WERI-Rb-1 (cell line): Measurements from ENCODE around the gene GALNT18.

Experiments used
- DNase-seq: peaks from one replicate; pipeline ENCODE4 v3.0.0-alpha.2; 2020
- H3K27ac ChIP-seq: fragments of 250-450 bp; sonication (Bioruptor Pico); 2 replicates; pipeline ENCODE4 v1.5.1; 2020; ENCODE audit warnings: mild to moderate bottlenecking, moderate library complexity
- H3K27me3 ChIP-seq: fragments of 250-450 bp; sonication (Bioruptor Pico); 2 replicates; pipeline ENCODE4 v1.5.1; 2021; ENCODE audit warnings: mild to moderate bottlenecking, low read depth, moderate library complexity; ENCODE audit not compliant: insufficient read depth, severe bottlenecking
- H3K36me3 ChIP-seq: fragments of 250-450 bp; sonication (Bioruptor Pico); 2 replicates; pipeline ENCODE4 v1.5.1; 2020; ENCODE audit warnings: mild to moderate bottlenecking, moderate library complexity
- H3K4me3 ChIP-seq: 2 replicates; pipeline ENCODE4 v1.5.1; 2011; ENCODE audit warnings: low read depth, mild to moderate bottlenecking, control low read depth, low read length
- H3K9me3 ChIP-seq: fragments of 250-450 bp; sonication (Bioruptor Pico); 2 replicates; pipeline ENCODE4 v1.5.1; 2021; ENCODE audit warnings: mild to moderate bottlenecking, moderate library complexity; ENCODE audit not compliant: severe bottlenecking
- CTCF ChIP-seq: IDR thresholded peaks from 2 replicates; pipeline ENCODE4 v1.5.1; 2011; ENCODE audit warnings: low read depth, mild to moderate bottlenecking, control low read depth, inconsistent platforms, low read length

GALNT18 gene

GRCh38 chr11:11432621-11433319 is 189.0 kb downstream of the GALNT18 start:
- TF ChIP-seq CTCF = no peak
- H3K4me3 ChIP-seq = no peak overlapping the region
- H3K9me3 ChIP-seq = no peaks in the 10 kb centered on the region
- no peak for DNase-seq
- no peaks in the 10 kb centered on the region for H3K36me3 ChIP-seq
- H3K27me3 ChIP-seq = no peaks in the 10 kb centered on the region
- no peak overlapping the region for H3K27ac ChIP-seq

GRCh38 chr11:11430431-11430830 is 191.4 kb downstream of the GALNT18 start:
- no peak for DNase-seq
- no peaks in the 10 kb centered on the region for H3K9me3 ChIP-seq
- H3K4me3 ChIP-seq = no peak overlapping the region
- no peaks in the 10 kb centered on the region for H3K27me3 ChIP-seq
- TF ChIP-seq CTCF = no peak
- H3K36me3 ChIP-seq = no peaks in the 10 kb centered on the region
- H3K27ac ChIP-seq = no peak overlapping the region

- H3K27me3 ChIP-seq = no peaks in the 10 kb centered on the region
- no peak overlapping the region for H3K4me3 ChIP-seq
- no peak for DNase-seq
- no peak overlapping the region for H3K27ac ChIP-seq
- H3K36me3 ChIP-seq = no peaks in the 10 kb centered on the region
- no peak for TF ChIP-seq CTCF
- H3K9me3 ChIP-seq = no peaks in the 10 kb centered on the region
These were observed 193.1 kb downstream of the GALNT18 start for GRCh38 chr11:11428714-11429113.

- Histone ChIP-seq H3K4me3 (no peak overlapping the region), H3K27me3 (no peaks in the 10 kb centered on the region), H3K36me3 (no peaks in the 10 kb centered on the region), H3K9me3 (no peaks in the 10 kb centered on the region), H3K27ac (no peak overlapping the region)
- TF ChIP-seq CTCF = no peak
- no peak for DNase-seq
These were observed 194.3 kb downstream of the GALNT18 start for GRCh38 chr11:11427542-11427941.

- no peak overlapping the region for H3K27ac ChIP-seq
- TF ChIP-seq CTCF = no peak
- no peaks in the 10 kb centered on the region for H3K27me3 ChIP-seq
- no peaks in the 10 kb centered on the region for H3K36me3 ChIP-seq
- DNase-seq = no peak
- H3K4me3 ChIP-seq = no peak overlapping the region
- no peaks in the 10 kb centered on the region for H3K9me3 ChIP-seq
These were observed 194.7 kb downstream of the GALNT18 start for GRCh38 chr11:11427140-11427539.
